ENCODE measurements around the gene LPCAT4.
"Not testable (repeated sequence)": the region's sequence is repeated elsewhere in the genome, so short reads cannot be mapped to it uniquely, and the experiment has no call there.

The LPCAT4 gene

DNA sequence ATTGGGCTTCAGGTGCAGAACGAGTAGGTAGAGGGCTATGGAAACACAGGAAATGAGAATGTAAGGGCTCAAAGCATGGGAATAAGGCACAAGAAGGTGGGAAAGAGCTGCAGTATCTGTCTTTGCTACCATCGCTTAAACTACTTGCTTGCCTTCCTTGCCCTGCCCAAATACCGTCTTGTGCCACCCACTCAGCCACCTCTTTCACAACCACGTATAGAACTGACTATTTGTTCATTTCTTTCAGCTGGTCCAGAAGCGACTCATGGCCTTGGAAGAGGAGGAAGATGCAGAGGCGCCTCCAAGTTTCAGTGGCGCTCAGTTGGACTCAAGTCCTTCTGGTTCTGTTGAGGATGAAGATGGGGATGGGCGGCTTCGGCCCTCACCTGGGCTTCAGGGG lies 11.8 kb downstream of the LPCAT4 start:
- ATAC-seq (ENCODE audit: low read depth) = no peak
- Mint-ChIP-seq H3K36me3 (peaks cover 16% of the 10 kb centered on the region), H3K27ac (no peak overlapping the region), H3K4me3 (no peak overlapping the region), H3K9me3 (no peaks in the 10 kb centered on the region), H3K4me1 (no peaks in the 10 kb centered on the region), H3K27me3 (no peaks in the 10 kb centered on the region)
- DNase-seq (ENCODE audit: low spot score in 2 of 2) = no peak

GRCh38 chr15:34354286-34354685 lies 12.7 kb downstream of the LPCAT4 start:
- no peaks in the 10 kb centered on the region for H3K27me3 Mint-ChIP-seq
- H3K9me3 Mint-ChIP-seq = no peaks in the 10 kb centered on the region
- ATAC-seq (ENCODE audit: low read depth) = no peak
- H3K4me3 Mint-ChIP-seq = no peak overlapping the region
- no peak for DNase-seq (ENCODE audit: low spot score in 2 of 2)
- H3K4me1 Mint-ChIP-seq = no peaks in the 10 kb centered on the region
- H3K27ac Mint-ChIP-seq = no peak overlapping the region
- peaks cover 14% of the 10 kb centered on the region for H3K36me3 Mint-ChIP-seq

- H3K27me3 Mint-ChIP-seq = no peaks in the 10 kb centered on the region
- peaks cover 10% of the 10 kb centered on the region for H3K36me3 Mint-ChIP-seq
- H3K4me3 Mint-ChIP-seq = no peak overlapping the region
- no peak for DNase-seq (ENCODE audit: low spot score in 2 of 2)
- no peaks in the 10 kb centered on the region for H3K4me1 Mint-ChIP-seq
- no peak overlapping the region for H3K27ac Mint-ChIP-seq
- no peaks in the 10 kb centered on the region for H3K9me3 Mint-ChIP-seq
- no peak for ATAC-seq (ENCODE audit: low read depth)
Observed at GRCh38 chr15:34353627-34354026, 13.4 kb downstream of the LPCAT4 start.

- not testable (repeated sequence) for H3K9me3 Mint-ChIP-seq; DNase-seq (ENCODE audit: low spot score in 2 of 2); H3K4me1 Mint-ChIP-seq; H3K27me3 Mint-ChIP-seq; H3K27ac Mint-ChIP-seq; H3K4me3 Mint-ChIP-seq; H3K36me3 Mint-ChIP-seq; ATAC-seq (ENCODE audit: low read depth)
Observed at GRCh38 chr15:34352996-34353395, 14.0 kb downstream of the LPCAT4 start.

- Mint-ChIP-seq H3K9me3 (no peaks in the 10 kb centered on the region), H3K36me3 (no peaks in the 10 kb centered on the region), H3K27me3 (no peaks in the 10 kb centered on the region), H3K4me1 (no peaks in the 10 kb centered on the region), H3K27ac (no peak overlapping the region), H3K4me3 (no peak overlapping the region)
- ATAC-seq (ENCODE audit: low read depth) = no peak
- no peak for DNase-seq (ENCODE audit: low spot score in 2 of 2)
Observed at GRCh38 chr15:34349769-34350168, 17.2 kb downstream of the LPCAT4 start.

DNA sequence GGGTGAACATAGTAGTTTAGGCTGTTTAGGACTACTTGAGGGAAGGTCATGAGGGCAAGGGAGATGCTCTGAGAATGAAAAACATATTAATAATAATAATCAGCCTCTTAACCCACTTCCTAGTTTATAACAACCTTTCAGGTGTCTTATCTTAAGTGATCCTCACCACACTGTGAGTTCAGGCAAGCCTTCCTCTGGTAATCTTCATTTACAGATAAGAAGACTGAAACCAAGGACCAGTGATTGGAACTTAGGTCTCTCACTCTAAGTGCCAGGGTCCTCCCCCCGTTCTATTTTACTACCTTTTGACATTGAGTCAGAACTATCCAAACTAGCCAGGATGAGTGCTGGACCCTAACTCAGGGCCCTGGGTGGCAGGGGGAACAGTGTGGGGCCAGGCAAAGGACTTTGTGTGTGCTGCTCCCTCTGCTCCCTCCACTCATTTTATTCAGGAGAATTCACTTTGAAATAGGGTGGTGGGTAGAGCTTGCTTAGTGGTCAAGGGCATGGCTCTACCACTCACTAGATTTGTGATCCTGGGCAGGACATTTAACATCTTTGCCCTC lies 18.2 kb downstream of the LPCAT4 start:
- no peak overlapping the region for H3K27ac Mint-ChIP-seq
- no peaks in the 10 kb centered on the region for H3K4me1 Mint-ChIP-seq
- no peaks in the 10 kb centered on the region for H3K27me3 Mint-ChIP-seq
- DNase-seq (ENCODE audit: low spot score in 2 of 2) = no peak
- H3K4me3 Mint-ChIP-seq = no peak overlapping the region
- H3K9me3 Mint-ChIP-seq = no peaks in the 10 kb centered on the region
- ATAC-seq (ENCODE audit: low read depth) = no peak
- H3K36me3 Mint-ChIP-seq = no peaks in the 10 kb centered on the region

DNA sequence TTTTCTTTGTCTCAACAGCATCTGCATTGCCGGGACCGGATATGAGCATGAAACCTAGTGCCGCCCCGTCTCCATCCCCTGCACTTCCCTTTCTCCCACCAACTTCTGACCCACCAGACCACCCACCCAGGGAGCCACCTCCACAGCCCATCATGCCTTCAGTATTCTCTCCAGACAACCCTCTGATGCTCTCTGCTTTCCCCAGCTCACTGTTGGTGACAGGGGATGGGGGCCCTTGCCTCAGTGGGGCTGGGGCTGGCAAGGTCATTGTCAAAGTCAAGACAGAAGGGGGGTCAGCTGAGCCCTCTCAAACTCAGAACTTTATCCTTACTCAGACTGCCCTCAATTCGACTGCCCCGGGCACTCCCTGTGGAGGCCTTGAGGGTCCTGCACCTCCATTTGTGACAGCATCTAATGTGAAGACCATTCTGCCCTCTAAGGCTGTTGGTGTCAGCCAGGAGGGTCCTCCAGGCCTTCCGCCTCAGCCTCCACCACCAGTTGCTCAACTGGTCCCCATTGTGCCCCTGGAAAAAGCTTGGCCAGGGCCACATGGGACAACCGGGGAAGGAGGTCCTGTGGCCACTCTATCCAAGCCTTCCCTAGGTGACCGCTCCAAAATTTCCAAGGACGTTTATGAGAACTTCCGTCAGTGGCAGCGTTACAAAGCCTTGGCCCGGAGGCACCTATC lies 18.9 kb downstream of the LPCAT4 start:
- Mint-ChIP-seq H3K4me1 (no peaks in the 10 kb centered on the region), H3K27ac (no peak overlapping the region), H3K36me3 (no peaks in the 10 kb centered on the region), H3K4me3 (no peak overlapping the region), H3K27me3 (no peaks in the 10 kb centered on the region), H3K9me3 (no peaks in the 10 kb centered on the region)
- ATAC-seq (ENCODE audit: low read depth) = no peak
- DNase-seq (ENCODE audit: low spot score in 2 of 2) = no peak

GRCh38 chr15:34342737-34343575 lies 24.0 kb downstream of the LPCAT4 start, which contains the start of the genes NOP10 and NUTM1:
Gene NOP10 (minus strand): TSS chr15:34343136. CDS start chr15:34343073, 63 bp downstream.
Gene NUTM1 (plus strand): TSS chr15:34343315. CDS start chr15:34343697, 382 bp downstream.
- DNase-seq (ENCODE audit: low spot score in 2 of 2) = peak; percentile 93 to 96
- peak within 1 kb of the TSS; percentile 84 for H3K4me3 Mint-ChIP-seq
- H3K9me3 Mint-ChIP-seq = no peaks in the 10 kb centered on the region
- peak; percentile 91 for ATAC-seq (ENCODE audit: low read depth)
- no peaks in the 10 kb centered on the region for H3K27me3 Mint-ChIP-seq
- H3K4me1 Mint-ChIP-seq = peaks cover 9% of the 10 kb centered on the region
- H3K27ac Mint-ChIP-seq = no peak within 1 kb of the TSS
- H3K36me3 Mint-ChIP-seq = peaks cover 9% of the 10 kb centered on the region

GRCh38 chr15:34342213-34342736 lies 24.7 kb downstream of the LPCAT4 start:
- not testable (repeated sequence) for H3K27me3 Mint-ChIP-seq; ATAC-seq (ENCODE audit: low read depth); DNase-seq (ENCODE audit: low spot score in 2 of 2); H3K27ac Mint-ChIP-seq; H3K9me3 Mint-ChIP-seq; H3K4me1 Mint-ChIP-seq; H3K36me3 Mint-ChIP-seq
- peak overlapping the region; percentile 84 for H3K4me3 Mint-ChIP-seq

- H3K9me3 Mint-ChIP-seq = no peaks in the 10 kb centered on the region
- peaks cover 9% of the 10 kb centered on the region for H3K36me3 Mint-ChIP-seq
- ATAC-seq (ENCODE audit: low read depth) = no peak
- H3K27ac Mint-ChIP-seq = no peak overlapping the region
- peak overlapping the region; percentile 84 for H3K4me3 Mint-ChIP-seq
- no peaks in the 10 kb centered on the region for H3K27me3 Mint-ChIP-seq
- peaks cover 14% of the 10 kb centered on the region for H3K4me1 Mint-ChIP-seq
- DNase-seq (ENCODE audit: low spot score in 2 of 2) = no peak
Observed at GRCh38 chr15:34341381-34342212, 25.4 kb downstream of the LPCAT4 start.

GRCh38 chr15:34339946-34340345 lies 27.1 kb downstream of the LPCAT4 start:
- ATAC-seq (ENCODE audit: low read depth) (no peak), DNase-seq (ENCODE audit: low spot score in 2 of 2) (no peak)
- no peaks in the 10 kb centered on the region for H3K9me3 Mint-ChIP-seq
- H3K27me3 Mint-ChIP-seq = no peaks in the 10 kb centered on the region
- peak overlapping the region; percentile 8 for H3K4me3 Mint-ChIP-seq
- peaks cover 19% of the 10 kb centered on the region for H3K4me1 Mint-ChIP-seq
- no peak overlapping the region for H3K27ac Mint-ChIP-seq
- peaks cover 9% of the 10 kb centered on the region for H3K36me3 Mint-ChIP-seq

GRCh38 chr15:34338347-34338746 lies 28.6 kb downstream of the LPCAT4 start:
- ATAC-seq (ENCODE audit: low read depth) (no peak), DNase-seq (ENCODE audit: low spot score in 2 of 2) (no peak)
- Mint-ChIP-seq H3K27ac (peak overlapping the region; percentile 98), H3K27me3 (no peaks in the 10 kb centered on the region), H3K4me3 (peak overlapping the region; percentile 99), H3K36me3 (peaks cover 9% of the 10 kb centered on the region), H3K4me1 (peaks cover 27% of the 10 kb centered on the region), H3K9me3 (no peaks in the 10 kb centered on the region)

- Mint-ChIP-seq H3K4me3 (peak within 1 kb of the TSS; percentile 99), H3K4me1 (peaks cover 27% of the 10 kb centered on the region), H3K27ac (peak within 1 kb of the TSS; percentile 98), H3K36me3 (peaks cover 9% of the 10 kb centered on the region), H3K27me3 (no peaks in the 10 kb centered on the region), H3K9me3 (no peaks in the 10 kb centered on the region)
- peak; percentile 87 for ATAC-seq (ENCODE audit: low read depth)
- DNase-seq (ENCODE audit: low spot score in 2 of 2) = peak; percentile 90 to 97
Observed at GRCh38 chr15:34337557-34338306, 29.3 kb downstream of the LPCAT4 start, which contains the start of gene SLC12A6. Gene SLC12A6 (minus strand): TSS chr15:34337781. CDS start chr15:34336680, 1,101 bp downstream.

Data from memory B cell (primary cell).